Parathyroid adenoma (tissue), 2 donors: Measurements from ENCODE around the gene OR5I1.

Experiments
- H2AFZ ChIP-seq: fragments of 300-600 bp; sonication (generic); one replicate; pipeline ENCODE4 v1.7.0; 2017; ENCODE audit warnings: antibody characterized with exemption, mild to moderate bottlenecking
- H3K27ac ChIP-seq: fragments of 300-600 bp; sonication (generic); one replicate; pipeline ENCODE4 v1.7.0; 2017
- H3K27me3 ChIP-seq: fragments of 300-600 bp; sonication (generic); one replicate; pipeline ENCODE4 v1.7.0; 2017; ENCODE audit warnings: low read length; ENCODE audit not compliant: control insufficient read depth, insufficient read depth
- H3K36me3 ChIP-seq: fragments of 300-600 bp; sonication (generic); one replicate; pipeline ENCODE4 v1.7.0; 2017; ENCODE audit warnings: low read length; ENCODE audit not compliant: control insufficient read depth, insufficient read depth
- H3K4me1 ChIP-seq: fragments of 300-600 bp; sonication (generic); one replicate; pipeline ENCODE4 v1.7.0; 2017; ENCODE audit warnings: control low read depth
- H3K4me2 ChIP-seq: fragments of 300-600 bp; sonication (generic); one replicate; pipeline ENCODE4 v1.7.0; 2017; ENCODE audit warnings: low read length
- H3K4me3 ChIP-seq: fragments of 300-600 bp; sonication (generic); one replicate; pipeline ENCODE4 v1.7.0; 2017; ENCODE audit warnings: low read depth, low read length
- H3K79me2 ChIP-seq: fragments of 300-600 bp; sonication (generic); one replicate; pipeline ENCODE4 v1.7.0; 2017; ENCODE audit warnings: control low read depth
- H3K9ac ChIP-seq: fragments of 300-600 bp; sonication (generic); one replicate; pipeline ENCODE4 v1.7.0; 2017; ENCODE audit warnings: mild to moderate bottlenecking
- H3K9me3 ChIP-seq: fragments of 300-600 bp; sonication (generic); one replicate; pipeline ENCODE4 v1.7.0; 2017; ENCODE audit warnings: low read length; ENCODE audit not compliant: control insufficient read depth
- TF ChIP-seq, protein P1 (sequence below): fragments of 300-600 bp; sonication (generic); IDR thresholded peaks from one replicate; pipeline ENCODE4 v1.7.0; 2017; ENCODE audit warnings: antibody characterized with exemption, mild to moderate bottlenecking
- donor health status: primary hyperparathyroidism.

OR5I1 gene

DNA sequence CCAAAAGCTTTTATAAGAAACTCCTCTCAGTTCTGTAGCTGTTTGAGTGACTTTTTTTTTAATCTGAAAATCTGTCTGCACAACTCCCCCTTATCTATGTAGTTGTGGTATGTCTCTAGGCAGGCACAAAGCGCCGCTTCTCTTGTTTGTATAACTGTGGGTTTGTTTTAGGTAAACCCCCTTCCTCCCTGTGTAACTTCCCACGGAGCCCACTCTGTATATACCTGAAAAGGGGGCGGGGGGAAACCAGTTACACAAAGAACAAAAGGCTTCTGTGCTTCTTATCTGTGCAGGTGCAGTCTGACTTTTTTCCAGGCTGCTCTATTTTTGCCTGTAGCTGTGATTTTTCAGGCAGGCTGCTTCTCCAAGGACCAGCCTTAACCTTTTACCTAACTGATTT, 20.3 kb upstream of the OR5I1 start:
- H3K4me3 ChIP-seq, result no peak overlapping the region
- H3K27ac ChIP-seq, result no peak overlapping the region
- no peaks in the 10 kb centered on the region for H3K9me3 ChIP-seq
- H3K4me2 ChIP-seq, result no peak overlapping the region
- no peak overlapping the region for H3K9ac ChIP-seq
- no peak overlapping the region for H2AFZ ChIP-seq
- H3K4me1 ChIP-seq, result no peaks in the 10 kb centered on the region
- H3K27me3 ChIP-seq, result no peaks in the 10 kb centered on the region
- no peaks in the 10 kb centered on the region for H3K79me2 ChIP-seq
- TF ChIP-seq, protein P1, sequence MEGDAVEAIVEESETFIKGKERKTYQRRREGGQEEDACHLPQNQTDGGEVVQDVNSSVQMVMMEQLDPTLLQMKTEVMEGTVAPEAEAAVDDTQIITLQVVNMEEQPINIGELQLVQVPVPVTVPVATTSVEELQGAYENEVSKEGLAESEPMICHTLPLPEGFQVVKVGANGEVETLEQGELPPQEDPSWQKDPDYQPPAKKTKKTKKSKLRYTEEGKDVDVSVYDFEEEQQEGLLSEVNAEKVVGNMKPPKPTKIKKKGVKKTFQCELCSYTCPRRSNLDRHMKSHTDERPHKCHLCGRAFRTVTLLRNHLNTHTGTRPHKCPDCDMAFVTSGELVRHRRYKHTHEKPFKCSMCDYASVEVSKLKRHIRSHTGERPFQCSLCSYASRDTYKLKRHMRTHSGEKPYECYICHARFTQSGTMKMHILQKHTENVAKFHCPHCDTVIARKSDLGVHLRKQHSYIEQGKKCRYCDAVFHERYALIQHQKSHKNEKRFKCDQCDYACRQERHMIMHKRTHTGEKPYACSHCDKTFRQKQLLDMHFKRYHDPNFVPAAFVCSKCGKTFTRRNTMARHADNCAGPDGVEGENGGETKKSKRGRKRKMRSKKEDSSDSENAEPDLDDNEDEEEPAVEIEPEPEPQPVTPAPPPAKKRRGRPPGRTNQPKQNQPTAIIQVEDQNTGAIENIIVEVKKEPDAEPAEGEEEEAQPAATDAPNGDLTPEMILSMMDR, result no peak
- no peaks in the 10 kb centered on the region for H3K36me3 ChIP-seq

DNA sequence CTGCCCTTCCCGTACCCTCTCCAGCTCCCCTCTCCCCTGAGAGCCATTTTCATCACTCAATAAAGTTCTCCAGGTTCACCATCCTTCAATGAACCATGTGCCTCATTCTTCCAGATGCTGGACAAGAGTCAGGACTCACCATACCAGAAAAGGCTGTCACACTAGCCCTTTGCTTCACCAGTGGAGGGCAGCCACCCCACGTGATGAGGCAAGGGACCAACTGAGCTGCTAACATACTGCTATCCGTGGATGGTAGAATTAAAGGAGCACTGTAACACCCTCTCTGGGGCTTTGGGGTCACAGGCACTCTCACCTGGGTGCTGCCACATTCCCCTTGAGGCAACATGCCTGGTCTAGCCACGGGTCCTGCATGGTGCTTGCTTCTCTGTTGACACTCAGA, 13.1 kb upstream of the OR5I1 start:
- no peak overlapping the region for H3K27ac ChIP-seq
- H3K79me2 ChIP-seq, result no peaks in the 10 kb centered on the region
- H3K27me3 ChIP-seq, result no peaks in the 10 kb centered on the region
- H3K9ac ChIP-seq, result no peak overlapping the region
- H3K9me3 ChIP-seq, result no peaks in the 10 kb centered on the region
- no peak overlapping the region for H3K4me2 ChIP-seq
- H3K4me1 ChIP-seq, result no peaks in the 10 kb centered on the region
- H2AFZ ChIP-seq, result no peak overlapping the region
- TF ChIP-seq, protein P1, result no peak
- no peaks in the 10 kb centered on the region for H3K36me3 ChIP-seq
- no peak overlapping the region for H3K4me3 ChIP-seq

DNA sequence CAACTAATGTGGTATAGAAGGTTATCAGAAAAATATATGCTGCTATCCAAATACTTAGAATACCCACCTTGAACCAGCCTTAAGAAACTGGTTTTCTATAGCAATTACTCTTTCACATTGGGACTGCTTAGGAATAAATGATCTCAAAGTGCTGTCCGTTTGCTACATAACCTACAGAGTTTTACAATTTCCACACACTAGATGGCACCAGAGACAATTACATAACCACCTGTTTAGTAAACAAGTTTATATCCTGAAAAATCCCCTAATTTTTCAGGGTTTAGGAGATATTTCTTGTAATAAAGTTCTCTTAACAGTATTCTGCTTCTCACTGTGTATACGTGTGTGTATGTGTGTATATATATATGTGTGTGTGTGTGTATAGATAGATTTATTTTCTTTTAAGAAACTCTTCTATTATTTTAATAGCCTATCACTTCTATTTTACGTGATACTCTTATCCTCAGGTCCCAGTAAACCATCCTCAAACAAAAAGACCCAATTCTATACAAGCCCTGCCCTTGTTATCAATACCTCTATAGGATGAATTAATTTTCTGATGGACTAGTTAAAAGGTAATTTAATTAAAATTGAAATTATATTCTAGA, 6.7 kb upstream of the OR5I1 start:
- Histone ChIP-seq H3K79me2 (no peaks in the 10 kb centered on the region), H2AFZ (no peak overlapping the region), H3K4me2 (no peak overlapping the region), H3K27ac (no peak overlapping the region), H3K4me1 (no peaks in the 10 kb centered on the region), H3K27me3 (no peaks in the 10 kb centered on the region), H3K9me3 (no peaks in the 10 kb centered on the region), H3K9ac (no peak overlapping the region), H3K36me3 (no peaks in the 10 kb centered on the region), H3K4me3 (no peak overlapping the region)
- TF ChIP-seq, protein P1, result no peak

DNA sequence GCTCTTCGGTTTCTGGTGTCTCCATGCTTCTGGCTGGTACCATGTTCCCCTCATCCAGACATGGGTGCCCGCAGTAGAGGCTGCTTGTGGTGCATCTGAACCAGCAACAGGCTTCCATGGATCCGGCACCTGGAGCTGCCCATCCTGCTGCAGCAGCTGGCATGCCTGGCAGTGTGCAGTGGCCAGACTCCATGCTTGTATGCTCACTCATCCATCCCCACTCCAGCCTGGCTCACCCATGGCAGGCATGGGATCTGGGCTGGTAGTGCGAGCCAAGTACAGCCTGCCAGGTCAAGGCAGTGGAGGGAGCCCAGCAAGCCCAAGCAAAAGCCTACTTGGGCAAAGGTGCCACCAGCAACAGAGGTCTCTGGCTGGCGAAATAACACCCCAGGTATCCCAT, 15.7 kb downstream of the OR5I1 start:
- Histone ChIP-seq H3K36me3 (no peaks in the 10 kb centered on the region), H3K27ac (no peak overlapping the region), H3K27me3 (no peaks in the 10 kb centered on the region), H2AFZ (no peak overlapping the region), H3K4me1 (no peaks in the 10 kb centered on the region), H3K9ac (no peak overlapping the region), H3K79me2 (no peaks in the 10 kb centered on the region), H3K9me3 (no peaks in the 10 kb centered on the region), H3K4me3 (no peak overlapping the region), H3K4me2 (no peak overlapping the region)
- TF ChIP-seq, protein P1, result no peak

DNA sequence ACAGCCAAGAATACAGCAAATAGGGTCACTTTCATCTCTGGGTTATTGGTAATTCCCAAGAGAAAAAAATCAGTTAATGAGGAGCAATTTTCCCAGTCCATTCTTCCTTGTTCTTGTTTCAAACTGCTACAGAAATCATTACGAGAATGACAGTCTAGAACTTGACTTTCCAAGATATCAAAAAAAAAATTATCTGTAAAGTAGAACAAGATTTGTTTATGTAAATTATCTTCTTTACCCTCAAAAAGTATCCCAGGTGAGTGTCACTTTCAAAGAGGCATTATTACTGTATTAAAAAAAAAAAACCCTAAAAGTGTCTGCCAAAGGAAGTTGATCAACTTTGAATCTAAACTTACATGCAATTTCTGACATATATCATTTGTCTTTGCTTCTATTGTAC, 21.7 kb downstream of the OR5I1 start, which contains the start of gene OR5W2:
OR5W2 (minus strand) TSS at position 101 of the 400 bp plus-strand sequence; CDS start at position 101, 0 bp downstream.
- Histone ChIP-seq H3K27ac (no peak within 1 kb of the TSS), H2AFZ (no peak within 1 kb of the TSS), H3K4me3 (no peak within 1 kb of the TSS), H3K9ac (no peak within 1 kb of the TSS), H3K79me2 (no peaks in the 10 kb centered on the region), H3K36me3 (no peaks in the 10 kb centered on the region), H3K27me3 (no peaks in the 10 kb centered on the region), H3K9me3 (no peaks in the 10 kb centered on the region), H3K4me2 (no peak within 1 kb of the TSS), H3K4me1 (no peaks in the 10 kb centered on the region)
- TF ChIP-seq, protein P1, result no peak
